ENCODE results near the gene FAM227A.
"Not testable (repeated sequence)": the region's sequence is repeated elsewhere in the genome, so short reads cannot be mapped to it uniquely, and the experiment has no call there.

Gene FAM227A

DNA sequence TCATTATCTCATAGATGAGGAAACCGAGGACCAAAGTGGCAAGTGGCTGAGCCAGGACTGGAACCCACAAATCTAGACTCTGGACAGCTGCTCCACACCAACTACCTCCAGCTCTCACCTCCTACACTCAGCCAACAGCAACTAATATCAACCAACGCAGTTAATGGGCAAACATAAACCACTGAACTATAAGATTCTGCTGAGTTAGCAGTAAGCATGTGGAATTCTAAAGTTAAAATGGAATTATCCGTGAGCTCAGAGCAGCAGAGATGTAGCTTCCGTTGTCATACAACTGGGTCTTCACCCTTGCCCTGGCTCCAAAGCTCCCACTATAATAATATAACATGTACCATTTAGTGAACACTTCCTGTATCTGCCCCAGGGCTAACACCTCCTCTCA is 27.1 kb downstream of the FAM227A start:
- in situ Hi-C loops (cut with MboI; ENCODE audit: low sequenced_read_pairs, unreplicated experiment), result no loop called here
- DNase-seq (ENCODE audit: low spot score), result no peak
- TF ChIP-seq, protein P1, sequence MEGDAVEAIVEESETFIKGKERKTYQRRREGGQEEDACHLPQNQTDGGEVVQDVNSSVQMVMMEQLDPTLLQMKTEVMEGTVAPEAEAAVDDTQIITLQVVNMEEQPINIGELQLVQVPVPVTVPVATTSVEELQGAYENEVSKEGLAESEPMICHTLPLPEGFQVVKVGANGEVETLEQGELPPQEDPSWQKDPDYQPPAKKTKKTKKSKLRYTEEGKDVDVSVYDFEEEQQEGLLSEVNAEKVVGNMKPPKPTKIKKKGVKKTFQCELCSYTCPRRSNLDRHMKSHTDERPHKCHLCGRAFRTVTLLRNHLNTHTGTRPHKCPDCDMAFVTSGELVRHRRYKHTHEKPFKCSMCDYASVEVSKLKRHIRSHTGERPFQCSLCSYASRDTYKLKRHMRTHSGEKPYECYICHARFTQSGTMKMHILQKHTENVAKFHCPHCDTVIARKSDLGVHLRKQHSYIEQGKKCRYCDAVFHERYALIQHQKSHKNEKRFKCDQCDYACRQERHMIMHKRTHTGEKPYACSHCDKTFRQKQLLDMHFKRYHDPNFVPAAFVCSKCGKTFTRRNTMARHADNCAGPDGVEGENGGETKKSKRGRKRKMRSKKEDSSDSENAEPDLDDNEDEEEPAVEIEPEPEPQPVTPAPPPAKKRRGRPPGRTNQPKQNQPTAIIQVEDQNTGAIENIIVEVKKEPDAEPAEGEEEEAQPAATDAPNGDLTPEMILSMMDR (IDR thresholded peaks at IDR 0.05; ENCODE audit: borderline replicate concordance, control extremely low read depth, extremely low read depth, insufficient read depth, missing control alignments), result no peak

DNA sequence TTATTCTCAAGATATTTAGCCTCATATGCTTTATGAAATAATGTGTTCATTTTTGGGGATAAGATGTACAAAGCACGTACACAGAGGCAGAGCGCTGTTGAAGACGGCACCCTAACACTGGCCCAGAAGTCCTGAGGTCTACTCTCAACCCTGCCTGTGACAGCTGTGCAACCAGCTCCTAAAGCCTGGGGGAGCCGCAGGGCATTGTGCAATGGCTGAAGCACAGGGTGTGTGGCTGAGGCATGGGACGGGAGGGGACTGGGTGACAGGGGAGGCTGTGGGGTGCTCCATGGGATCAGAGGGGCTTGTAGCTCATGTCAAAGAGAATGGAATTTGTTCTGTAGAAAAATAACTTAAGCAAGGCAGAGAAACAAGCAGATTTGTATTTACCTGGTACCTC is 27.7 kb downstream of the FAM227A start:
- no peak for DNase-seq (ENCODE audit: low spot score)
- TF ChIP-seq, protein P1 (IDR thresholded peaks at IDR 0.05; ENCODE audit: borderline replicate concordance, control extremely low read depth, extremely low read depth, insufficient read depth, missing control alignments), result no peak
- in situ Hi-C loops (cut with MboI; ENCODE audit: low sequenced_read_pairs, unreplicated experiment), result no loop called here

DNA sequence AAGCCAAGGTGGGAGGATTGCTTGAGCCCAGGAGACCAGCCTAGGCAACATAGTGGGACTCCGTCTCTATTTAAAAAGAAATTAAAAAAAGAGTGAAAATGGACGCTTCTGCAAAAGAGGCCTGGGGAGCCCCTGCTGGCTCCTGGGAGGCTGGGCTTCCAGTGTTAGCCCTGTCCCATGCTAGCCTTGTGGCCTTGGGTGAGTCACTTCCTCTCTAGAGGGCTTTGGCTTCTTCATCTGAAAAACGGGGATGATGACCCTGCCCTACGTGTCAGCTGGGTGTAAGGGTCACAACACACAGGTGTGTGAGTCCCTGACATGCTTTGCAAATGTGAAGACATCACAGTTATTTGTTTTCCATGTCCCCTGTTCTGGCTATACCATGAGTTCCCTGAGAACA is 32.8 kb downstream of the FAM227A start:
- TF ChIP-seq, protein P1 (IDR thresholded peaks at IDR 0.05; ENCODE audit: borderline replicate concordance, control extremely low read depth, extremely low read depth, insufficient read depth, missing control alignments), result no peak
- in situ Hi-C loops (cut with MboI; ENCODE audit: low sequenced_read_pairs, unreplicated experiment), result no loop called here
- DNase-seq (ENCODE audit: low spot score), result no peak

DNA sequence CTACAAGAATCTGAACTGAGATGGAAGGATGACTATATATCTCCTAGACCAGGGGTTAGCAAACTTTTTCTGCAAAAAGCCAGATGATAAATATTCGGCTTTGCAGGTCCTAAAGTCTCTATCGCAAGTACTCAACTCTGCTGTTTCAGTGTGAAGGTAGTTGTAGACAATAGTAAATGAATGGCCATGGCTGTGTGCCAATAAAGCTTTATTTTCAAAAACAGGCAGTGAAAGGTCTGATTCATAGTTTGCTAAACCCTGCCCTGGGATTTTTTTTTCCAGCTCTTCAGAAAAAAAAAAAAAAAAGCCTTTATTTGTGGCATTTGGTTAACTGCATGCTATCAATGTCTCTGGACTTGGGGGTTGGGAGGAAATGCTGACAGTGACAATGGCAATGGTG is 37.5 kb downstream of the FAM227A start:
- TF ChIP-seq, protein P1 (IDR thresholded peaks at IDR 0.05; ENCODE audit: borderline replicate concordance, control extremely low read depth, extremely low read depth, insufficient read depth, missing control alignments), result no peak
- in situ Hi-C loops (cut with MboI; ENCODE audit: low sequenced_read_pairs, unreplicated experiment), result no loop called here
- DNase-seq (ENCODE audit: low spot score), result no peak

DNA sequence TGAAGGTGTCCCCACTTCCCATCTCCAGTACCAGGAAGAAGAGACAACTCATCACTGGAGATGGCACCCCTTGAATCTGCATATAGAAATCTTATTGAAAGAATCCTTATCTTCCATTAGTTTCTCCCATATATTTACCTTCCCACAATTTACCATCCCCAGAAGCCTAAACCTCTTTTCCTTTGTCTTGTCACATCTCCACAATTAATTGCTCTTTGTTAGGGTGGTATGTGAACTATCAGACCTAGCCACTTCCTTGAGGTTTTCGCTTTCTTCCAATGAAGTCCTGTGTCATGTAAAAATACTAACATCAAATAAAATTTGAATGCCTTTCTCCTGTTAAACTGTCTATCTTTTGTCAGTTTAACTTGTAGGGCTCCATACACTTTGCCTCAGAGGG is 37.9 kb downstream of the FAM227A start:
- in situ Hi-C loops (cut with MboI; ENCODE audit: low sequenced_read_pairs, unreplicated experiment), result no loop called here
- no peak for DNase-seq (ENCODE audit: low spot score)
- TF ChIP-seq, protein P1 (IDR thresholded peaks at IDR 0.05; ENCODE audit: borderline replicate concordance, control extremely low read depth, extremely low read depth, insufficient read depth, missing control alignments), result no peak

DNA sequence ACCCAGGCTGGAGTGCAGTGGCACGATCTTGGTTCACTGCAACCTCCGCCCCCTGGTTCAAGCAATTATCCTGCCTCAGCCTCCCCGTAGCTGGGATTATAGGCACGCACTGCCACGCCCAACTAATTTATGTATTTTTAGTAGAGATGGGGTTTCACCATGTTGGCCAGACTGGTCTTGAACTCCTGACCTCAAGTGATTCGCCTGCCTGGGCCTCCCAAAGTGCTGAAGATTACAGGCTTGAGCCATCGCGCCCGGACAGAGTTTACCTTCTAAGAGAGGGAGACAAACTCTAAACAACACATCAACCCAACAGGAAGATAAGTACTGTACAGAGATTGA is 41.2 kb downstream of the FAM227A start:
- in situ Hi-C loops (cut with MboI; ENCODE audit: low sequenced_read_pairs, unreplicated experiment); DNase-seq (ENCODE audit: low spot score): not testable (repeated sequence)

DNA sequence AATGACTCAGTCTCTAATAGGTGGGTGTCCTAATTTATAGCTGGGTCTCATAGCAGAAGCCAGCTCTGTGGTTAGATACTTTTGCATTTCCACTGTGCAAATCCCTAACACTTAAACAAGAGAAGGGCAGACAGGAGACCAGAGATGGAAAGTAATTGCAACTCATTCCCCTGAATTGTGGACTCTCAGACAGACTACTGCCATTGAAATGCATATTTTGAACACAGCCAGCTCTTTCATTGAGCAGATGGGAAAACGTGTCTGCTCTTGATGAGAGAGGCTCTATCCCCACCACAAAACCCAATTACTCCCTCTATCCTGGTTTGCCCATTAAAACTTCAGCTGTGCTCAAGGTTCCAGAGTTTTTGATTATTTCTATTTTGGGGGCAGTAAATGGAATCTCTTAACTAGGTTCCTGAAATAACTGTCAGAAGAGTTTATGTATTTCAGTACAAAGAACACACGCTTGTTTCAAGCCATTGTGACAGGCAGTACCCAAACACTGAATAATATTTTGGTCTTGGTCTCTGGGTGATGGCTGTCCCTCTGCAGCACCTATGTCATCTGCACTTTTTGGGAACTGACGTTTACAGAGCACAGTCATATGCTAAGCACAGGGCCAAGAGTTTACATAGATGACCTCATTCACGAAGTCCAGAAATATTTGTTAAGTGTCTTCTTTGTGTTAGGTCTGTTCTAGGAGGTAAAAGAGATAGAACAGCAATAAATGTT is 41.7 kb downstream of the FAM227A start:
- peak; percentile 33 for DNase-seq (ENCODE audit: low spot score)
- in situ Hi-C loops (cut with MboI; ENCODE audit: low sequenced_read_pairs, unreplicated experiment), result no loop called here
- TF ChIP-seq, protein P1 (IDR thresholded peaks at IDR 0.05; ENCODE audit: borderline replicate concordance, control extremely low read depth, extremely low read depth, insufficient read depth, missing control alignments), result no peak
